Activated CD8-positive, alpha-beta memory T cell treated with anti-CD3 and anti-CD28 coated beads for 36 hours (primary cell): Measurements from ENCODE around the gene SULF2. TPM values are rescaled to one million over a fixed set of nuclear protein-coding genes. Genes with fewer than 3 reads are reported as not detected.

Experiments
- CTCF ChIA-PET: fragments of 350-600 bp; sonication (Branson Sonifier 250); formaldehyde crosslinking; loops from one replicate; lab custom pipeline; 2021; ENCODE audit warnings: antibody characterized with exemption; lab: Charles Lee
- POLR2A ChIA-PET: fragments of 350-600 bp; sonication (Branson Sonifier 250); formaldehyde crosslinking; loops from one replicate; lab custom pipeline; 2021; ENCODE audit warnings: antibody characterized with exemption; lab: Charles Lee
- total RNA-seq, 2 experiments: library from RNA; stranded (reverse); gene quantifications; one replicate each; pipeline ENCODE4 v1.2.3, GENCODE V29; 2021

Gene SULF2
- total RNA-seq, 2 experiments from 2014 or later: 0.78 to 1.5 TPM

DNA sequence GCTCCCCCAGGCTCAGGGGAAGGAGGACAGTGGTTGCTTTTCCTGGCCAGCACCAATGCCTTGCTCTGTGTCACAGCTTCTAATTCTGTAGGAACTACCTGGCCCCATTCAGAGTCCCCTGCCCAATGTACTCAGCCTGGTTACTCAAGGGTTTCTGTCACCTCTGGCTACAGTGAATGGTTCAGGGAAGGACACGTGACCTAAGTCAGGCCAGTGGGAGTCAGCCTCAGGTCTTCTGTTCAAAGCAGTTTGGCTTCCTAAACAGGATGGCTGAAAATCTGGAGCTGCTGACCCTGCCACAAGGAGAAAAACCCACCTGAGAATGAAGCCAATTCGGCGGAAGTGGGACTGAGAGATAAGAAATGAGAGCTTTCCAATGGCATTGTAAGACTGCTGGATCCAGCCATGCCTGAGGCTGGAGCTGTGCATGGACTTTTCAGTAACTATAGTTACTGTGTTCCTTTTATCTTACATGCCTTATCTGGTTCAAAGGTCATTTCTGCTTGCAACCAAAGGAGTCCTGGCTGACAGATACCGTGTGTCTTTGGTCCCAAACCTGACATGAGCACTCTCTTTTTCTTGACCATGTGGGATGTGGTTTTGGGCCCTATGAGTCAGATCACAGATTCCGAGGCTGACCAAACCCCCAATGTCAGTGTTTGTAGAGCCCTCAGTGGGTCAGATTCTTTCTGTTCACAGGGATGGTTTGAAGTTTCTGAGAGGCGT lies 104.3 kb downstream of the SULF2 start:
- ChIA-PET CTCF (no interaction called here), POLR2A (no interaction called here)

DNA sequence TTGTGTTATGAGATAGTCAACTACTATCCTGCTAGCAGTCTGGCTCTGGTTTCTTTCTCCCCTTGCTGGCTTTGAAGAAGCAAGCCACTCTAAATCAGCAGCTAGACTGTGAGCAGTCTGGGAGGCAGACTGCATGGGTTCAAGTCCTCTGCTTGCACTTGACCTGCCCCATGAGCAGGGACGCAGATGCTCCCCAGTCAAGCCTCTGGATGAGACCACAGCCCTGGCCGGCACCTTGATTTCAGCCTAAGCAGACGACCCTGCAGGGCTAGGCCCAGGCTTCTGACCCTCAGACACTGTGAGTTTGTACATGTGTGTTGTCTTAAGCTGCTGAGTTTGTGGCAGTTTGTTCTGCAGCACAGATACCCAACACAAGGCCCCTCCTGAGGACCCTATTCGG lies 105.8 kb downstream of the SULF2 start:
- CTCF ChIA-PET: interaction anchor here (0.6 to 2.4 kb wide), 2 partner anchors 676 to 941 kb away, joined by 3 to 12 read pairs; no protein-coding TSS in a partner anchor

DNA sequence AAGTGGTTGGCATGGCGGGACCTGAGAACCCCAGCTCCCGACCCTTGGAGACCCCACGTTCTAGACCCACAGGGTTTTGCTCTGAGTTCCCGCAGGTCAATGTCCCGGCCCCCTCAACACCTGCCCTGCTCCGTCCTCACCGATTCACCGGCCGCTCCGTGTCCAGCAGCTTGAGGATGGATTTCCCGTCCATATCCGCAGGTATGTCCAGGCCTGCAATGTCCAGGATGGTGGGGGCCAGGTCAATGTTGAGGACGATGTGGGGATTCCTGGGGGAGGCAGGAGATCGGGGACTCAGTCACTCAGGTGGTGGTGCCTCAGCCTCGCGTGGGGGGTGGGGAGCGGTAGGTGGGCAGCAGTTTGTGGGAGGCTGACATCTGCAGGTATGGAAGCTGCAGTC lies 106.7 kb downstream of the SULF2 start:
- ChIA-PET CTCF (interaction anchor here (0.6 to 2.4 kb wide), 7 partner anchors 9 to 1057 kb away, joined by 3 to 12 read pairs (median 6); no protein-coding TSS in a partner anchor), POLR2A (no interaction called here)

More for the DNA sequence above, 105.8 kb downstream of the SULF2 start:
- POLR2A ChIA-PET: no interaction called here

DNA sequence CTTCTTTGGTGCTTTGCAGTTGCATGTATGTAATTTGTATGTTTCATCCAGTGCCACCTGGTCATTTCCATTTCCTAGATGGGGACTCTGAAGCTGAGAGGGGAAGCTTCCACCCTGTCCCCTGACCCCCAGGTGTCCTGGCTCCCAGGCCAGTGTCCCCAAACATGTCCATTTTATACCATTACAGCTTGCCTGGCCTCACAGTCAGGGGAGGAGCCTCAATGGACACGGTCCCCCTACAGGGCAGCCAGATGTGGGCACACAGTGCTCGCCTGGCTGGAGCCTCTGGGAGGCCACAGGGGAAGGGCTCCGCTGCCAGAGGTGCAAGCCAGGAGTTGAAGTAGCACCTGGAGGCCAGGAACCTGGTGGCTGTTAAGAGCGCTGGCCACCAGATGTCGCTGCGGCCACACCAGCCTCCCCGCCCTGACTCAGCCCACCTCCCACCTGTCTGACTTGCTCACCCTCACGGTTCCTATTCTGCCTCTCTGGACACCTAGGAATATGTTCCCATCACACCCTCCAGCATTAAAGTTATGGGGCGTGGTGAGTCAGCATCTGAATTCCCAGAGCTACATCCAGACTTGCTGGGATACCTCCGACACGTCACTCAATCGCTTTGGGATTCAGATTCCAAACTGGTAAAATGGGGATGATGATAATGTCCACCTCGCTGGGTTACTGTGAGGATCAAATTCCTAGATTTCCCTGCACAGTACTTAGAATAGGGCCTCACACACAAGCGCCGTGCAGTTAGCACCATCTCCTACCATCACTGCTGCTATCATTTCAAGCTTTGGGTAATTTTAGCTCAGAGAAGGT lies 107.4 kb downstream of the SULF2 start:
- ChIA-PET POLR2A (interaction anchor here (0.7 kb wide), 1 partner anchor 12 kb away, joined by 6 read pairs; no protein-coding TSS in a partner anchor), CTCF (interaction anchor here (0.7 to 2.4 kb wide), 7 partner anchors 9 to 1057 kb away, joined by 3 to 12 read pairs (median 6); no protein-coding TSS in a partner anchor)

DNA sequence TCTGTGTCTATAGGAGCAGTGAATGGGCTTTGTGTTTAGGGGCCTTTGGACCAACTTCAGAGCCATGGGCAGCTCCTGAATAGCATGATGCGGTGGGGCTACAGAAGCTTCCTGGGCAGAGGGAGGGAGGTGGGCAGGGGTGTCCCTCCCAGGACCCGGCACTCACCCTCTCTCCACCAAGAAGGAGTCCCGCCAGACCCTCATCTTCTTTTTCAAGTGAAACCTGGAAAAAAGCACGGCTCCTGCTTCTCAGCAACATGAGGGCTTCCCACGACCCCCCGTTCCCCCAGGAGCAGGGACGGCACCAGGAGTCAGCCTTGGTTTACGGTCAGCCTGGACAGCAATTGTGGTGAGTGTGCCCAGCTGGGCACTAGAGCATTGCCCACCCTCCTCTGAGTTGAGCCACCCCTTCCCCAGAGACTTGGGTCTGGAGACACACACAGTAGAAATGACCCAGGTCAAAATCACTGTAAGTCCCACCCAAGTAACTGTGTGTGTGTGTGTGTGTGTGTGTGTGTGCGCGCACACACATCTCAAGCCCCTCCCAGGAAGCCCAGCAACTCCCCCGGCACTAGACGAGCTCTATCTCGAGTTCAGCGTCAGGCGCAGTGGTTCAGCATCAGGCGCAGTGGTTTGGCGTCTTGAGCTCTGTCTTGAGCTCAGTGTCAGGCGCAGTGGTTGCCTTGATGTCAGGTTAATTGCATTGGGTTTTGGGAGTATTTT lies 108.2 kb downstream of the SULF2 start:
- POLR2A ChIA-PET: interaction anchor here (0.7 kb wide), 1 partner anchor 11 kb away, joined by 6 read pairs; no protein-coding TSS in a partner anchor

DNA sequence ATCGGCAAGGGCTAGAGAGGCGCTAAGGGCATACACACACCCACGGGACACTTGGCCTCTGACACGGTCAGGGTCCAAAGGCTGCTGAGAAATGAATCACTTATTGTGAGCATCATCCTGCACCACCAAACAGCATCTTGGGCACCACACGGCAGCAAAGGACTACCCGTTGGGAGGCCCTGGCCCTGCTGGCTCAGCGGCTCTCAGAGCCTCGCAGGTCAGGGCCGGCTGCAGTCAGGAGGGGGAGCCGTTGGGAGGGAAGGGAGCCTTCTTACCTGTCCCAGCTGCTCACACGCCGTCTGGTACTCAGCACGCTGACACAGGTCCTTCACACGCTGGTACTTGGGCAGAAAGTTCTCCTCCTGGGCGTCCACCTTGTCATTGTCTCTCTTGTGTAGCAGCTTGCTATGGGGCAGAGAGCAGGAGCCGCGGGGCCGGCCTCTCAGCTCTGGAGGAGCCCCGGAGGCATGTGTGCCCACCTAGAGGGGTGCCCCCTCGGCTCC lies 109.0 kb downstream of the SULF2 start:
- ChIA-PET POLR2A (no interaction called here), CTCF (interaction anchor here (1.7 kb wide), 1 partner anchor 944 kb away, joined by 6 read pairs; no protein-coding TSS in a partner anchor)

More for the DNA sequence above, 108.2 kb downstream of the SULF2 start:
- CTCF ChIA-PET: interaction anchor here (0.7 to 1.8 kb wide), 6 partner anchors 10 to 944 kb away, joined by 3 to 6 read pairs (median 6); no protein-coding TSS in a partner anchor

DNA sequence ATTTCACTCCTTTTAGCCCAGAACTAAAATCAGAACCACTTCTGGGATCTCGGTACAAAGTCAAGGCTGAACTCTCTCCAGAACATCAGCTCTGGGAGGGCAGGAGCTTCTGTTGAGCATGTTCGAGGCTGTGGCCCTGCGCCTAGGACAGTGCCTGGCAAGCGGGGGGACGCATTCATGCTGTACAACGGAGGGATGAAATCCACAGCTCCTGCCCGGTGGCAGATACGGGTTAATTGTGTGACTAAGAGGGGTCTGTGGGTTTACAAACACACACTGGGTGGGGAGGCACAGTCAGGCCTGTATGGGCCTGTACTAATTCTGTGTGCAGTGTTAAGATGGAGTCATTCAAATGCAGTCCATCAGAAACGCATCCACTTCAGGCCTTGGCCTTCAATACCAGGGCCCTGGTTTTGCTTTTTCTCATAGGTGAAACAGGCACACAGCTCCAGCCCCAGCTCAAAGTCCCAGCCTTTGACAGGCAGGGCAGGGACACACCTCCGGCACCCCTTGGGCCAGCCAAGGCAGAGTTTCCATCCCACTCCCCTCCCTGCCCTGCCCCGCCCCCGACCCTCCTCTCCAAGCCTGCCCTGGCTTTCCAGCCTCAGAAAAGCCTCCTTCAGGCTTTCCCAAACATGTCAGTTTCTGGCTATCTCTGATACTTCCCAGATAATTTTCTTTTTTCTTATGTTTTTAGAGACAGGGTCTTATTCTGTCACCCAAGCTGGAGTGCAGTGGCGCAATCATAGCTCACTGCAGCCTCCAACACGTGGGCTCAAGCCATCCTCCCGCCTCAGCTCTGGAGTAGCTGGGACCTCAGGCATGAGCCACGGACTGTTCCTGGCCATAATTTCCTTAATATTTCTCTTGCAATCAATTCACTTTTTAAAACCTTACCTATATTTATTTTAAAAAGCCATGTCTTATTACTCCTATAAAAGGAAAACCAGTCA lies 109.8 kb downstream of the SULF2 start:
- ChIA-PET POLR2A (no interaction called here), CTCF (interaction anchor here (1.5 to 1.7 kb wide), 2 partner anchors 11 to 945 kb away, joined by 4 to 6 read pairs; no protein-coding TSS in a partner anchor)

DNA sequence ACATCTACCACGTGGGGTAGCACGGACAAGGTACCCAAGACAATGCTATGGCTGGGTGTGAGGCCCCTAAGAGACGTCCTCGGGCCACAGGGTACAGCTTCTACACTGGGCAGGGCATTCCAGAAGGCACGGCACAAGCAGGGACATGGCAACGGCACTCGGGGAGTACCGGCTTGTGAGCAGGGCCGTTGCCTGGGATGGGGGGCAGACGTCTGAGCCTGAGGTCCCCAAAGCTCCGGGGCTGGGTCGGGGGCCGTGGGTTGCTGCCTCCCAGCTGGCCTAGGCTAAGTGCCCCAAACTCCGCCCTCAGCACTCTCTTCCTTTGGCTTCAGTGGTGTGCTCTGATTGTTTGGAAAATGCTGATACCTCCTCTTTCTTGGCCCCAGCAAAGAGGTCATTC lies 110.6 kb downstream of the SULF2 start:
- CTCF ChIA-PET: interaction anchor here (1.5 kb wide), 1 partner anchor 11 kb away, joined by 4 read pairs; no protein-coding TSS in a partner anchor
- POLR2A ChIA-PET: no interaction called here

DNA sequence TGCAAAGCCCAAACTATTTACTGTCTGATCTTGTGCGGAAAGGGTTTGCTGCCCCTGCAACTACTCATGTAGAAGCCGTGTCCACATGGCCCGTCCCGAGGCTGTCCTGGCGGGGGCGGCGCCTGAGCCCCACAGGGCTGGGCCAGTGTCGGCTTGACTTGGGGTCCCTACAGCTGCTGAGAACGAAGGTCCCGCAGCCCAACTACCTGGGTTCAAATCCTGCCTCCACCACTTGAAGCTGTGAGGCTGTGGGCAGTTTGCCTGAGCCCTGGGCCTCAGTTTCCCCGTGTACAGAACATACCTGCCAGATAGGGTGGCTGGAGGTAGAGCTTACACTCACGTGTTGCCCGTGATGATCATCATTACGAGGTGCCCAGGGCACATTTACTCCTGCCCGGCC lies 111.1 kb downstream of the SULF2 start:
- POLR2A ChIA-PET: no interaction called here
- CTCF ChIA-PET: interaction anchor here (1.5 kb wide), 1 partner anchor 10 kb away, joined by 4 read pairs; no protein-coding TSS in a partner anchor

DNA sequence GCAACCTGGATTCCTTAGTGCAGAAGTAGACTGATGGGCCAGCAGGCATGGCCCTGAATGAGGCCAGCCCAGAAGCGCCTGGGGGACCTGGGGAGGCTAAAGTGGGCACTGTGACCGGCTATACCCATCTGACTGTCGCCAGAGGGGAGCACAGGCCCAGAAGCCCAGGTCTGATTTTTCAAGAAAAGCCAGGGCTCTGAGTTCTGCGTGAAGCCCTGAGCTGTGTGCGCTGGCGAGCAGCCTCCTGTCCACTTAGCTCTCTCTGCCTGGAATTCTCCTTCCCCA lies 111.7 kb downstream of the SULF2 start:
- CTCF ChIA-PET: no interaction called here
- POLR2A ChIA-PET: no interaction called here

DNA sequence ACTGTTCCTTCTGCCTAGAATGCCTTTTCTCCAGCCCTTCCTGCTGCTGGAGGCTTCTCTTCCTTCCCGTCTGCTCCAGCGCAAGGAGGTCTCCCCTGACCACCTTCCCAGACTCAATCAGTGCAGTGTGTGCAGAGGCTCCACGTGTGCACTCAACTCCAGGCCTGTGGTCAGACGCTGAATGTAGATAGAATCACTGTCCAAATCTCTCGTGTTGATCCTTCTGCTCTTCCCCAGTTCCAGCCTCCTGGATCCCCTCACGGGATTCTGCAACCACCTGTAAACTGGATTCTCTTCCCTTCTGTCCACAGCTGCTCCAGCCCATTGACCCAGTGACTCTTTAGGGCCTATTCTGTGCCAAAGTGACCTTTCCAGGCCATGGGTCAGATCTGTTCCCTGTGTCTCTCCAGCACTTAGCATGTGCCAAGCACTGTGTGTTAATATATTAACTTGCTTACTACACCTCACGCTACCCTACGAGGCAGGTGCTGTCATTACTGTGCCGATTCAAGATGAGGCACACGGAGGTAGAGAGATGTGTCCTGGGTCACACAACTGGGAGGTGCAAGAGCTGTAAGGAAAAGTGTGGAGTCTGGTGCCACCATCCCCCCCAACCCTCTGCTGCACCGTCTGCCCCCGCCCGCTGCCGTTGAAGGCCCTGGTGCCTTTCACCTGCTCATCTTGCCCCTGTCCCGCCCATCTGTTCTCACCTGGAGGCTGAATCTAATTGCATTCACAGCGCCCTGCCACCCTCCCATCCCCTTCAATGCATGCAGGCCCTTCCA lies 112.2 kb downstream of the SULF2 start:
- POLR2A ChIA-PET: interaction anchor here (0.5 kb wide), 1 partner anchor 229 kb away, joined by 8 read pairs; no protein-coding TSS in a partner anchor
- CTCF ChIA-PET: interaction anchor here (1.1 kb wide), 1 partner anchor 9 kb away, joined by 3 read pairs; no protein-coding TSS in a partner anchor

DNA sequence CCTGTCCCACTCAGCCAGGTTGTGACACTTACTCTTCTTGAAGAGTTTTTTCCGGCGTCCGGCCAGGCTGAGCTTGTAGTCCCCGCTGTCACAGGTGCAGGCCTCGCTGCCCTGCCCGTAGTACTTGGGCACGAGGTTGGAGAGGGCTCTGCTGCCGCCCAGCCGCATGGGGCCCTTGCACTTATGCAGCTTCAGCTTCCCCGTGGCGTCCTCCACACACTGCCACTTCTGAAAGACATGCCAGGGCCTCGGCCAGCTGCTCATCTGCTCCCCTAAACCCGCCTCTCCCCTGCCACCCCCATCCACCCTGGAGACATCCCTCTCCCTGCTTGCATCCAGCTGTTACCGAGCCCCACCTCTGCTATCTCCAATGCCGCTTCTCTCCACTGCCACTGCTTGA lies 113.1 kb downstream of the SULF2 start:
- POLR2A ChIA-PET: no interaction called here
- CTCF ChIA-PET: interaction anchor here (1.1 kb wide), 1 partner anchor 8 kb away, joined by 3 read pairs; no protein-coding TSS in a partner anchor

DNA sequence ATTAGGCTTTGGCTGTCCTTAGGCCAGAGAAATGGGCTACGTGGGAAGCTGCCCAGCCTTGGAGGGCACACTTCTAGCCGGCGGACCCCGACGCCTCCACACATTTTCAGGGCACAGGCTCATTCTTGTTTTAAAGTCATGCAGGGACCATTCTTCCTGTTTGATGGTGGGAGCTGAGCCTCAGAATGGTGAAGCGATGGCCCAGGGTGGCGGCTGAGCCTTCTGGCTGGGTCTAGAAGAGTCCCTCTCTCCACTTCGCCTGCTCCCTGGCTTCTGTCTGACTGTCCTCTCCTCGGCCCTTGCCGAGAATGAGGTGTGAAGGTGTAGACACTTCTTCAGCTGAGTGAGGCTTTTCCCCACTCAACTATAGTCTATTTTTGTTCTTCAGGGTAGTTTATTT lies 114.4 kb downstream of the SULF2 start:
- CTCF ChIA-PET: no interaction called here
- POLR2A ChIA-PET: no interaction called here

DNA sequence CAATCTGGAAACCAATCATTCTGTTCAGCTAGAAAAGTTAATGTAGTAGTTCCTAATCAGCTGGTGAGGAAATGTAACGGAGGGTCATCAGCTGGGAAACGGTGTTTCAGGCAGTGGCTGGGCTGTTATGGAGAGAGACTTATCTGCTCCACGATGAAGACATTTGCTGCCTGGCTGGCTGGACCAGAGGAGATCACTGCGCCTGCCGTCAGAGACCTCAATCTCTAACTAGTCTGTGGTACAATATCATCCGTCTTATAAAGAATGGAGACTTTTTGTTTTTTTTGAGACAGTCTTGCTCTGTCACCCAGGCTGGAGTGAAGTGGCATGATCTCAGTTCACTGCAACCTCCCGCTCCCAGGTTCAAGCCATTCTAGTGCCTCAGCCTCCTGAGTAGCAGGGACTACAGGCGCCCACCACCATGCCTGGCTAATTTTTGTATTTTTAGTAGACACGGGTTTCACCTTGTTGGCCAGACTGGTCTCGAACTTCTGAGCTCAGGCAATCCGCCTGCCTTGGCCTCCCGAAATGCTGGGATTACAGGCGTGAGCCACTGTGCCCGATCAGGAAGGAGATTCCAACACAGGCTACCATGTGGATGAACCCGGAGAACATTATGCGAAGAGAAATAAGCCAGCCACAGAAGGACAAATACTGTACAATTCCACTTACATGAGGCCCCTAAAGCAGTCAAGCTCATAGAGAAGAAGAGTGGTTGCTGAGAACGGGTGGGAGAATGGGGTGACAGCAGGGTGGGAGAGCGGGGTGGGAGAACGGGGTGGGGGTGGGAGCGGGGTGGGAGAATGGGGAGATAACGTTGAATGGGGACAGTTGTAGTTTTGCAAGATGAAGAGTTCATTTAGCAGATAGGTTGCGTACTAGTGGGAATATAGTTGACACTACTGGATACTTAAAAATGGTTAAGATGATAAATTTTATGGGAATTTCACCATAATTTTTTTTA lies 115.1 kb downstream of the SULF2 start:
- POLR2A ChIA-PET: no interaction called here
- CTCF ChIA-PET: no interaction called here

DNA sequence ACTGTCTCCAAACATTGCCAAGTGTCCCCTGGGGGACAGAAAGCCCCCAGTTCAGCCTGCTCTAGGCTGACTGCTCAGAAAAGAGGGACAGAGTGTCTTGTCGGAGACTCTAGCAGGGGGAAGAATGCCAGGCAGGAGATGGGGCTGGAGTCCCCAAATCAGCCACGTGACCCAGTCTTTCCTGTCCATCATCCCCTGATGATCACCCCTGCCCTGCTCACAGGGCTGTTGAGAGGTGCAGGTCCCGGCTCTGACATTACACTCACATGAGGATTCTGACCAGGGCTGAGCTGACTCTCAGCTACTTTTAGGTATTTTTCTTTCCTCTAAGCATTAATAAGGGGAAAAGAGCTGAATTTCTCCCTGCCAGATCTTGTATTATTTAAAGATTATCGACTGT lies 115.8 kb downstream of the SULF2 start:
- POLR2A ChIA-PET: no interaction called here
- CTCF ChIA-PET: no interaction called here

DNA sequence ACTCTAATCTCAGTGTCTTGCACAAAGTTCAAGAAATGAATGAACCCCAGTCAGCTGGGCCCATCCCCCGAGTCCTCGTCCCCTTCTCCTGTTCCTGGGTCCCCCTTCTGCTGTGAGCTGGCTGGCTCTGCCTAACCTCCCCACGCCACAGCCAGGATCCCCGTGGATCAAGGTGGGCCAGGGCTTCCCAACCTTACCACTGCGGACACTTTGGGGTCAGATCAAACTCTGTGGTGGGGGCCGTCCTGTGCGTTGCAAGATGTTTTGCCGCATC lies 116.2 kb downstream of the SULF2 start:
- POLR2A ChIA-PET: no interaction called here
- CTCF ChIA-PET: interaction anchor here (1.2 kb wide), 1 partner anchor 19 kb away, joined by 3 read pairs; no protein-coding TSS in a partner anchor
